NB4 (cell line): ENCODE data around the gene PLEKHA5.
"Not testable (repeated sequence)": the region's sequence is repeated elsewhere in the genome, so short reads cannot be mapped to it uniquely, and the experiment has no call there.

Experiments used
- DNase-seq: peaks from one replicate; pipeline ENCODE4 v3.0.0; 2010; ENCODE audit warnings: low read depth
- H3K4me3 ChIP-seq: one replicate; pipeline ENCODE4 v1.5.1; 2011; ENCODE audit warnings: mild to moderate bottlenecking, low read depth, low read length, moderate library complexity
- MYC ChIP-seq: IDR thresholded peaks from 2 replicates; pipeline ENCODE4 v1.6.1; 2011; ENCODE audit warnings: low read depth, low read length
- POLR2A ChIP-seq: IDR thresholded peaks from 2 replicates; pipeline ENCODE4 v1.6.1; 2011; ENCODE audit warnings: mild to moderate bottlenecking; ENCODE audit not compliant: insufficient read length; ENCODE audit errors: extremely low read depth
- TF ChIP-seq, protein P1 (sequence below): IDR thresholded peaks from one replicate; pipeline ENCODE4 v1.5.1; 2012; ENCODE audit warnings: low read depth, low read length
- TF ChIP-seq, protein P2 (sequence below): IDR thresholded peaks from 2 replicates; pipeline ENCODE4 v1.6.1; 2011; ENCODE audit warnings: low read depth, low read length

The PLEKHA5 gene

DNA sequence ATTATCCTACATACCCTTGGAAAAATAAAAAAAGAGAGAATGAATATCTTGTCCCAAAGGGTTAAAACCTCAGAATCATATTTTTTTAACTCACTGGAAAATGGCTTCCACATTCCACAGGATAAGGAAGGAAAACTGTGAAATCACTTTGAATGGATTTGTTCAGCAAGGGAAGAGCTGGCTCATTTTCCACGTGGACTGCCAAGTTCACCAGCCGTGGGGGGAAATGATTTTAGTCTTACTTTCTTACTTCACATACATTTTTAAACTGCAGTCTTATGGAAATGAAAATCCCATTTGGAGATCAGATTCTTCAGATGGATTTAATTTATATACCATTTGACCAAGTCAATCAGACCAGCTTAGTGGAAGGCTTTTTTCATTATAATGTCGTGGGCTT is 279.8 kb downstream of the PLEKHA5 start:
- DNase-seq = no peak
- TF ChIP-seq POLR2A (no peak), MYC (no peak)
- TF ChIP-seq, protein P1, sequence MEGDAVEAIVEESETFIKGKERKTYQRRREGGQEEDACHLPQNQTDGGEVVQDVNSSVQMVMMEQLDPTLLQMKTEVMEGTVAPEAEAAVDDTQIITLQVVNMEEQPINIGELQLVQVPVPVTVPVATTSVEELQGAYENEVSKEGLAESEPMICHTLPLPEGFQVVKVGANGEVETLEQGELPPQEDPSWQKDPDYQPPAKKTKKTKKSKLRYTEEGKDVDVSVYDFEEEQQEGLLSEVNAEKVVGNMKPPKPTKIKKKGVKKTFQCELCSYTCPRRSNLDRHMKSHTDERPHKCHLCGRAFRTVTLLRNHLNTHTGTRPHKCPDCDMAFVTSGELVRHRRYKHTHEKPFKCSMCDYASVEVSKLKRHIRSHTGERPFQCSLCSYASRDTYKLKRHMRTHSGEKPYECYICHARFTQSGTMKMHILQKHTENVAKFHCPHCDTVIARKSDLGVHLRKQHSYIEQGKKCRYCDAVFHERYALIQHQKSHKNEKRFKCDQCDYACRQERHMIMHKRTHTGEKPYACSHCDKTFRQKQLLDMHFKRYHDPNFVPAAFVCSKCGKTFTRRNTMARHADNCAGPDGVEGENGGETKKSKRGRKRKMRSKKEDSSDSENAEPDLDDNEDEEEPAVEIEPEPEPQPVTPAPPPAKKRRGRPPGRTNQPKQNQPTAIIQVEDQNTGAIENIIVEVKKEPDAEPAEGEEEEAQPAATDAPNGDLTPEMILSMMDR = no peak
- TF ChIP-seq, protein P2, sequence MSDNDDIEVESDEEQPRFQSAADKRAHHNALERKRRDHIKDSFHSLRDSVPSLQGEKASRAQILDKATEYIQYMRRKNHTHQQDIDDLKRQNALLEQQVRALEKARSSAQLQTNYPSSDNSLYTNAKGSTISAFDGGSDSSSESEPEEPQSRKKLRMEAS = no peak
- no peak overlapping the region for H3K4me3 ChIP-seq

DNA sequence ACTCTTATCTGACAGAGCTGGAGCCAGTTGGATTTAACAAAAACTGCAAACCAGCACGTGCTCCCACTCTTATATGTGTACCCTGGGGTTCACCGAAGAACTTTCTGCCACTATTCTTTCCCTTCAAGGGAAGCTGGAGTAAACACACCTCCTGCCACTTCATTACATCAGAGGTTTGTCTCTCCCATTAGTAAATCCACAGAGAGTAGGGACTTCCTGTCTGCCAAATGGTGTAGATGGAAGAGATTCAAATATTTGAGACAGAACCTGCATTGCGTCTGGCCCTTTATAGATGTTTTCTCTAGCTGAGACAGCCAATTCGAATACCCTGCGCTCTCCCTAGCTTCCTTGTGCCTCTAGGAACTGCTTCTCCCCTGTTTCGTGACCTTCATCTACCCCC is 280.7 kb downstream of the PLEKHA5 start:
- DNase-seq = no peak
- TF ChIP-seq POLR2A = no peak
- TF ChIP-seq, protein P1 = no peak
- TF ChIP-seq, protein P2 = no peak
- no peak for TF ChIP-seq MYC
- no peak overlapping the region for H3K4me3 ChIP-seq

DNA sequence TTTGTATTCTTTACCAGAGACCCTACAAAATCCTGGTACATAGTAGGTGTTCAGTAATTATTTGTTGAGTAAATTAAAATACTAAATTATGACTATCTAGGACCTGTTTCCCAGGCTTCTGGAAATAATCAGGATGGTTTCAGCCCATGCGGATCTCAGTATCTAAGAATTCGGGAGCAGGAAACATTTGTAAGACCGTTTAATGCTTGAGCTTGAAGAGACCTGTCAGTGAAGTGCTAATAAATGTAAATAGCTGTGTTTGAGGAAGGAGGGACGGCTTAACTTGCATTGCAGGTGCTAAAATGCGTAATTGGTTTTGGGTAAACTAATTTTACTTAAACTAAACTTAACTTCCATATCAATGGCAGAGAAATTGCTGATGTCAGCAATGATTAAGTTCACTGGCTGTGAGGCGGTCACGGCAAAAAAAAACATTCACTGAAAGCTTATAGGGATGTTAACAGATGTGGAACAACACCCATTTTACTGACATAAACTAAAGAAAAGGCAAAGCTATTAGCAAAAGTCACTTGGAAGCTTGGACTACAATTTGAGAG is 281.2 kb downstream of the PLEKHA5 start:
- TF ChIP-seq POLR2A = no peak
- TF ChIP-seq, protein P1 = no peak
- no peak overlapping the region for H3K4me3 ChIP-seq
- no peak for DNase-seq

- no peak for DNase-seq
- TF ChIP-seq POLR2A (no peak), MYC (no peak)
- TF ChIP-seq, protein P1 = no peak
- TF ChIP-seq, protein P2 = no peak
- no peak overlapping the region for H3K4me3 ChIP-seq
These were observed 282.0 kb downstream of the PLEKHA5 start for GRCh38 chr12:19411234-19412204.

DNA sequence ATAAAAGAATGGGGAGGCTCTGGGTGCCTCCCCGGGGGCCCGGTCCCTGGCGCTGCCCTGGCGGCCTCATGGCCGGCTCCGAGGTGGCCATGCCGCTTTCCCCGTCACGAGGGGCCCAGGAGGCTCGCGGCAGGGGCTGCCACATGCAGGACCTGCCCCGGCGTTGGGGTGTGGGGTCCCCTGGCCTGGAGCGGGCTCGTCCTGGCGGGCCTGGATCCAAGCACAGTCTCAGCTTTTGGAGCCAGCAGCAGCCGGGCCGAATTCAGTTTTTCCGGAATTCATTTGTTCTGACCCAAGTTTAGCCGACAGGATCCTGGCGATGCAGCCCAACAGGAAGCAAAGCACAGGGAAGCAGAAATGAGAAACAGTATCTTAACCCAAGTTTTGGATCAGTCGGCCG is 283.3 kb downstream of the PLEKHA5 start:
- H3K4me3 ChIP-seq = no peak overlapping the region
- TF ChIP-seq MYC (no peak), POLR2A (no peak)
- TF ChIP-seq, protein P1 = no peak
- TF ChIP-seq, protein P2 = no peak
- no peak for DNase-seq

GRCh38 chr12:19413582-19413981 is 284.0 kb downstream of the PLEKHA5 start:
- not testable (repeated sequence) for DNase-seq, H3K4me3 ChIP-seq
